Stomach (tissue), 4 donors: ENCODE results near the gene NEURL1B.

Source experiments
- POLR2A ChIP-seq, 4 donors: fragments of 450-650 bp; IDR thresholded peaks; one replicate each; pipeline ENCODE4 v1.6.1; 2016; ENCODE audit warnings: antibody characterized with exemption in 4 of 4, control low read depth in 2 of 4, mild to moderate bottlenecking in 1 of 4, moderate library complexity in 1 of 4
- TF ChIP-seq, protein P1 (sequence below), 7 experiments: fragments of 450-650 bp in 4 of 7; fragments of 200-600 bp in 3 of 7; sonication (generic) in 3 of 7; IDR thresholded peaks; one replicate each; pipeline ENCODE4 v1.5.1; 2016 to 2019; ENCODE audit warnings: antibody characterized with exemption in 7 of 7, control low read depth in 2 of 7, mild to moderate bottlenecking in 1 of 7

DNA sequence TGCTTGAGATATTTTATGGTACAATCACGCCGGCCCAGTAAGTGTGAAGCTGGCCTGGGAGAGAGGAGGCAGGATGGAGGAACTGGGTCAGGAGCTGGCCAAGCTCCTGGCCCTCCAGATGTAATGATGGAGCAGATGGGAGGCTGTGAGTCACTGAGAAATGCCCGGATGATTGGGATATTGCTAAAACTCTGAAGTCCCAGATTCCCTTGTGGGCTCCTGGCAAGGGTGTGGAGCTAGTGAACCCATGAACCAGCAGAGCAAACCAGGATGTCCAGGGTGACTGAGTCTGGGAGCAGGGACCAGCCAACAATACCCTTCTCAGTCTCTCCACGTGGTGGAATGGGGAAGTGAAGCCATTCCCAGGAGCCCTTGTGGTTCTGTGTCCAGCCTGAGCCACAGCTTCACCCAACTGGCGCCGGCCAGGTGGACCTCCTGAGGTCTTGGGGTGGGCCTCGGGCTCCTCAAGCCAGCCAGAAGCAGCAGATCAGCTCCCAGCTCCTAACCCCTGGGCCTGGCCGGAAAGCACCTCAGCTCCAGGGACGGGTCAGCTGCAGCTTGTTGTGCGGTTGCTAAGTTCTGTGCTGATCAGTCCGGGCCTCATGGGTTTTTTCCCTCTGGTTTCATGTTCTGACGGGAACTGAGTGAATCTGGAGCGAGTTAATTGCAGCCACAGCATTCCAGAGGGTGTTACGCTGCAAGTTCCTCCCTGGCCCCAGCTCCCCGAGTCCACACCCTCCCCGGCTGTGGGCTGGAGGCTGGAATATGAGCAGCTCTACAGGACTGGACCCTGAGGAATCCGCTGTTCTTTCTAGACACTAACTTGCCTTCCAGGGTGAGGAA is 92.3 kb downstream of the NEURL1B start:
- TF ChIP-seq, protein P1, sequence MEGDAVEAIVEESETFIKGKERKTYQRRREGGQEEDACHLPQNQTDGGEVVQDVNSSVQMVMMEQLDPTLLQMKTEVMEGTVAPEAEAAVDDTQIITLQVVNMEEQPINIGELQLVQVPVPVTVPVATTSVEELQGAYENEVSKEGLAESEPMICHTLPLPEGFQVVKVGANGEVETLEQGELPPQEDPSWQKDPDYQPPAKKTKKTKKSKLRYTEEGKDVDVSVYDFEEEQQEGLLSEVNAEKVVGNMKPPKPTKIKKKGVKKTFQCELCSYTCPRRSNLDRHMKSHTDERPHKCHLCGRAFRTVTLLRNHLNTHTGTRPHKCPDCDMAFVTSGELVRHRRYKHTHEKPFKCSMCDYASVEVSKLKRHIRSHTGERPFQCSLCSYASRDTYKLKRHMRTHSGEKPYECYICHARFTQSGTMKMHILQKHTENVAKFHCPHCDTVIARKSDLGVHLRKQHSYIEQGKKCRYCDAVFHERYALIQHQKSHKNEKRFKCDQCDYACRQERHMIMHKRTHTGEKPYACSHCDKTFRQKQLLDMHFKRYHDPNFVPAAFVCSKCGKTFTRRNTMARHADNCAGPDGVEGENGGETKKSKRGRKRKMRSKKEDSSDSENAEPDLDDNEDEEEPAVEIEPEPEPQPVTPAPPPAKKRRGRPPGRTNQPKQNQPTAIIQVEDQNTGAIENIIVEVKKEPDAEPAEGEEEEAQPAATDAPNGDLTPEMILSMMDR (IDR thresholded peaks at IDR 0.05) = peak in 2 of 7 experiments; percentile 10 to 11
- no peak for TF ChIP-seq POLR2A (IDR thresholded peaks at IDR 0.05)
